Measurements from ENCODE around the gene XKR7.

The XKR7 gene

DNA sequence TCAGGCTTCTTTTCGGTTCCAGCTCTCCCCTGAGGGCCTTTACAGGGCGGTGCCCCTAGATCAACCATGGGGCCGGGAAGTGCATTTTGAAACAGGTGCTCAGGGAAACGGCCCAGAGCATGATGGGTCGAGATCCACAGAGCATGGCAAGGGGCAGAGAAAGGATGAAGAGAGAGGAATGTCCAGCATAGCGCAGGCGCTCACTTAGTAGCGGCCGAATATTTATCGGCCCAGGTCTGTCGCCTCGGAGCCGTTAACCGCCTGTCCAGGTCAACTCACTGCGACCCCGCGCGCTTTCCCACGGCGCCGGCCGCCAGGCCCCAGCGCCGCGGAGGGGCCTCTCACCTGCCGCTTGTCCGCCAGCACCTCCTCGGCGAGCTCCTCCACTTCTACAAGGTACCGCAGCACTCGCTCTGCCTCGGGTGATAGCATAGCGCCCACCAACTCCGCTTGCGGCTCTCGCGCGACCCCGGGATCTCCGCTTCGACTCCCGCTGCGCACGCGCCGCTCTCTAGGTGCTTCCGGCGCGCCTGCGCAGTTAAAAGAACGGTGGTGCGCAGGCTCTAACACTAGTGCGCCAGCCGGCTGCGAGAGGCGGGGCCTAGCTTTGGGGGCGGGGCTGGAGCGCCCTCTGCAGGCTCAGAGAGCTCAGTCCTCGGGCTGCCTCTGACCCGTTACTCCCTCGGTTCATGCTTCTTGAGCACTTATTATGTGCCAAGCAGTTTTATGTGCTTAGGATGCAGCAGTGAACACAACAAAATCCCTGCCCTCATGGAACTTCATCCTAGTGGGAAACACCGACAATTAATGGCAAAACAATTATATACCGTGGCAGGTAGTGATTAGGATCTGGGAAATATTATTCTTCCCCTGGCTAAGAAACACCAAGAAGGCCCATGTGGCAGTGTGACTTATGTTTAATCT is 16.2 kb upstream of the XKR7 start, which contains the start of gene PDRG1:
PDRG1 (minus strand) TSS at position 517 of the 924 bp plus-strand sequence; CDS start at position 432, 85 bp downstream.
- TF ChIP-seq, protein P1, sequence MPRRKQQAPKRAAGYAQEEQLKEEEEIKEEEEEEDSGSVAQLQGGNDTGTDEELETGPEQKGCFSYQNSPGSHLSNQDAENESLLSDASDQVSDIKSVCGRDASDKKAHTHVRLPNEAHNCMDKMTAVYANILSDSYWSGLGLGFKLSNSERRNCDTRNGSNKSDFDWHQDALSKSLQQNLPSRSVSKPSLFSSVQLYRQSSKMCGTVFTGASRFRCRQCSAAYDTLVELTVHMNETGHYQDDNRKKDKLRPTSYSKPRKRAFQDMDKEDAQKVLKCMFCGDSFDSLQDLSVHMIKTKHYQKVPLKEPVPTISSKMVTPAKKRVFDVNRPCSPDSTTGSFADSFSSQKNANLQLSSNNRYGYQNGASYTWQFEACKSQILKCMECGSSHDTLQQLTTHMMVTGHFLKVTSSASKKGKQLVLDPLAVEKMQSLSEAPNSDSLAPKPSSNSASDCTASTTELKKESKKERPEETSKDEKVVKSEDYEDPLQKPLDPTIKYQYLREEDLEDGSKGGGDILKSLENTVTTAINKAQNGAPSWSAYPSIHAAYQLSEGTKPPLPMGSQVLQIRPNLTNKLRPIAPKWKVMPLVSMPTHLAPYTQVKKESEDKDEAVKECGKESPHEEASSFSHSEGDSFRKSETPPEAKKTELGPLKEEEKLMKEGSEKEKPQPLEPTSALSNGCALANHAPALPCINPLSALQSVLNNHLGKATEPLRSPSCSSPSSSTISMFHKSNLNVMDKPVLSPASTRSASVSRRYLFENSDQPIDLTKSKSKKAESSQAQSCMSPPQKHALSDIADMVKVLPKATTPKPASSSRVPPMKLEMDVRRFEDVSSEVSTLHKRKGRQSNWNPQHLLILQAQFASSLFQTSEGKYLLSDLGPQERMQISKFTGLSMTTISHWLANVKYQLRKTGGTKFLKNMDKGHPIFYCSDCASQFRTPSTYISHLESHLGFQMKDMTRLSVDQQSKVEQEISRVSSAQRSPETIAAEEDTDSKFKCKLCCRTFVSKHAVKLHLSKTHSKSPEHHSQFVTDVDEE (CRISPR knock-in tag; IDR thresholded peaks at IDR 0.05) = no peak
- TF ChIP-seq ZFP3 (CRISPR knock-in tag; IDR thresholded peaks at IDR 0.05) (no peak), ZNF565 (CRISPR knock-in tag; conservative IDR thresholded peaks at IDR 0.05; ENCODE audit: low read depth) (no peak), CSDC2 (CRISPR knock-in tag; IDR thresholded peaks at IDR 0.05) (no peak), TCF4 (CRISPR knock-in tag; IDR thresholded peaks at IDR 0.05; ENCODE audit: borderline replicate concordance) (no peak), ARNTL (CRISPR knock-in tag; IDR thresholded peaks at IDR 0.05; ENCODE audit: borderline replicate concordance, low read depth) (no peak), OSR1 (CRISPR knock-in tag; IDR thresholded peaks at IDR 0.05) (no peak), ZFP30 (CRISPR knock-in tag; IDR thresholded peaks at IDR 0.05) (no peak), TOX (CRISPR knock-in tag; IDR thresholded peaks at IDR 0.05; ENCODE audit: borderline replicate concordance) (no peak), PPARA (CRISPR knock-in tag; IDR thresholded peaks at IDR 0.05; ENCODE audit: borderline replicate concordance) (no peak), RARB (CRISPR knock-in tag; IDR thresholded peaks at IDR 0.05) (no peak)
- TF ChIP-seq, protein P2, sequence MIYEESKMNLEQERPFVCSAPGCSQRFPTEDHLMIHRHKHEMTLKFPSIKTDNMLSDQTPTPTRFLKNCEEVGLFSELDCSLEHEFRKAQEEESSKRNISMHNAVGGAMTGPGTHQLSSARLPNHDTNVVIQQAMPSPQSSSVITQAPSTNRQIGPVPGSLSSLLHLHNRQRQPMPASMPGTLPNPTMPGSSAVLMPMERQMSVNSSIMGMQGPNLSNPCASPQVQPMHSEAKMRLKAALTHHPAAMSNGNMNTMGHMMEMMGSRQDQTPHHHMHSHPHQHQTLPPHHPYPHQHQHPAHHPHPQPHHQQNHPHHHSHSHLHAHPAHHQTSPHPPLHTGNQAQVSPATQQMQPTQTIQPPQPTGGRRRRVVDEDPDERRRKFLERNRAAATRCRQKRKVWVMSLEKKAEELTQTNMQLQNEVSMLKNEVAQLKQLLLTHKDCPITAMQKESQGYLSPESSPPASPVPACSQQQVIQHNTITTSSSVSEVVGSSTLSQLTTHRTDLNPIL (CRISPR knock-in tag; IDR thresholded peaks at IDR 0.05; ENCODE audit: low read depth) = no peak
- TF ChIP-seq, protein P3, sequence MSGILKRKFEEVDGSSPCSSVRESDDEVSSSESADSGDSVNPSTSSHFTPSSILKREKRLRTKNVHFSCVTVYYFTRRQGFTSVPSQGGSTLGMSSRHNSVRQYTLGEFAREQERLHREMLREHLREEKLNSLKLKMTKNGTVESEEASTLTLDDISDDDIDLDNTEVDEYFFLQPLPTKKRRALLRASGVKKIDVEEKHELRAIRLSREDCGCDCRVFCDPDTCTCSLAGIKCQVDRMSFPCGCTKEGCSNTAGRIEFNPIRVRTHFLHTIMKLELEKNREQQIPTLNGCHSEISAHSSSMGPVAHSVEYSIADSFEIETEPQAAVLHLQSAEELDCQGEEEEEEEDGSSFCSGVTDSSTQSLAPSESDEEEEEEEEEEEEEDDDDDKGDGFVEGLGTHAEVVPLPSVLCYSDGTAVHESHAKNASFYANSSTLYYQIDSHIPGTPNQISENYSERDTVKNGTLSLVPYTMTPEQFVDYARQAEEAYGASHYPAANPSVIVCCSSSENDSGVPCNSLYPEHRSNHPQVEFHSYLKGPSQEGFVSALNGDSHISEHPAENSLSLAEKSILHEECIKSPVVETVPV (CRISPR knock-in tag; IDR thresholded peaks at IDR 0.05) = no peak
- TF ChIP-seq, protein P4, sequence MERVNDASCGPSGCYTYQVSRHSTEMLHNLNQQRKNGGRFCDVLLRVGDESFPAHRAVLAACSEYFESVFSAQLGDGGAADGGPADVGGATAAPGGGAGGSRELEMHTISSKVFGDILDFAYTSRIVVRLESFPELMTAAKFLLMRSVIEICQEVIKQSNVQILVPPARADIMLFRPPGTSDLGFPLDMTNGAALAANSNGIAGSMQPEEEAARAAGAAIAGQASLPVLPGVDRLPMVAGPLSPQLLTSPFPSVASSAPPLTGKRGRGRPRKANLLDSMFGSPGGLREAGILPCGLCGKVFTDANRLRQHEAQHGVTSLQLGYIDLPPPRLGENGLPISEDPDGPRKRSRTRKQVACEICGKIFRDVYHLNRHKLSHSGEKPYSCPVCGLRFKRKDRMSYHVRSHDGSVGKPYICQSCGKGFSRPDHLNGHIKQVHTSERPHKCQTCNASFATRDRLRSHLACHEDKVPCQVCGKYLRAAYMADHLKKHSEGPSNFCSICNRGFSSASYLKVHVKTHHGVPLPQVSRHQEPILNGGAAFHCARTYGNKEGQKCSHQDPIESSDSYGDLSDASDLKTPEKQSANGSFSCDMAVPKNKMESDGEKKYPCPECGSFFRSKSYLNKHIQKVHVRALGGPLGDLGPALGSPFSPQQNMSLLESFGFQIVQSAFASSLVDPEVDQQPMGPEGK (CRISPR knock-in tag; IDR thresholded peaks at IDR 0.05; ENCODE audit: borderline replicate concordance) = no peak
- ATAC-seq = peak; percentile 98

DNA sequence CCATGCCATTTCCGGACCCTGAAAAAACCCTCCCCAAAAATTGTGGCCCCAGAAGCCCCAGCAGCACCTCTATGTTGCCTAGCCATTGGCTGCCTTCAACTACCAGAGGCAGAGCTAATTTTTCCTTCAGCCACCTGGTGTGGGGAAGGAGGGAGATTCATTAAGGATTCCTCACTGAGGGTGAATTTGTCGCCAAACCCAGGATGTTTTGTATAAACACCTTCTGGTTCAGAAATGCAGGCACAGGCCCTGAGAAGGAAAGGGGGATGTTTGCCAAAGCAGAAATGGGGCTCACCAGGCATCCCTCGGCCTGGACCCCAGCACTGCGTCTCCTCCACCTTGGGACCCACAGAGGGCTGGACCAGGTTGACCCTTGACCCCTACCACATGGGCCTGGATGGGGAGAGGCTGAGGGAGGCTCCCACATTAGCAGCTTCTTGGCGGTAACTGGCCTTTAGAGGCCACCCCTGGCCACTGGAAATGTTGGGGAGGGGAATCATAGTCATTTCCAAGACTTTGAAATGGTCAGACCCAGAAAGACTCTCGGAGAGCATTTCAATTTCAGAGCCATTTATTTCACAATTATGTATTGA is 14.3 kb upstream of the XKR7 start:
- TF ChIP-seq RARB (CRISPR knock-in tag; IDR thresholded peaks at IDR 0.05) (no peak), OSR1 (CRISPR knock-in tag; IDR thresholded peaks at IDR 0.05) (no peak), ZFP30 (CRISPR knock-in tag; IDR thresholded peaks at IDR 0.05) (no peak), ZNF8 (CRISPR knock-in tag; IDR thresholded peaks at IDR 0.05) (no peak), TOX (CRISPR knock-in tag; IDR thresholded peaks at IDR 0.05; ENCODE audit: borderline replicate concordance) (no peak), ZNF70 (CRISPR knock-in tag; IDR thresholded peaks at IDR 0.05) (no peak), BACH2 (CRISPR knock-in tag; IDR thresholded peaks at IDR 0.05; ENCODE audit: borderline replicate concordance) (no peak), ZNF565 (CRISPR knock-in tag; conservative IDR thresholded peaks at IDR 0.05; ENCODE audit: low read depth) (no peak), ISL1 (CRISPR knock-in tag; IDR thresholded peaks at IDR 0.05) (no peak), GLIS3 (CRISPR knock-in tag; IDR thresholded peaks at IDR 0.05) (no peak), PPARA (CRISPR knock-in tag; IDR thresholded peaks at IDR 0.05; ENCODE audit: borderline replicate concordance) (no peak)
- TF ChIP-seq, protein P3 (CRISPR knock-in tag; IDR thresholded peaks at IDR 0.05) = no peak
- no peak for ATAC-seq
